Right kidney (tissue), 1 donor: ENCODE results near the gene POF1B.

Experiments
- DNase-seq: peaks from one replicate; pipeline ENCODE4 v3.0.0-alpha.2; 2016

The POF1B gene

GRCh38 chrX:85243155-85243554 lies 136.3 kb downstream of the POF1B start:
- no peak for DNase-seq
